Endometrium (tissue), 2 donors: ENCODE results near the gene SPIN1.

ENCODE experiments used
- FAIRE-seq: peaks from 2 replicates; lab custom pipeline; 2012; peaks lifted over from hg19 to GRCh38; lab: Jason Lieb, UNC
- donor health status: control.
- donor health status: control.

The SPIN1 gene

DNA sequence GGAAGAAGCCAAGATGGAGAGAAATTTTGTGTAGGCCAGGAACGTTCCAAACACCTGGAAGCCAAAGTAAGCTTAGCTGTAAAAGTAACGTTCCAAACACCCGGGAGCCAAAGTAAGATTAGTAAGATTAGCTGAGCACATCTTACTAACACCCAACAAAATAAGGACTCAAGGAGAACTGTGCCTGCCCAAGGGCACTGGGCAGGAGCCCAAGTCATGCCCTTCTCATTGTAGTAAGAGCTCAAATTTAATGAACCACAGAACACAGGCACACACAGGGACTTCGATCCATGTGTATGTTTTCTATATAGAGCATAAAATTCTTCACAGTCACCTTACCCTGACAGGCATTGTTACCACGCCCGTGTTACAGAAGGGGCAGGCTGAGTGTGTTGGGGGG, 110.6 kb downstream of the SPIN1 start:
- no peak for FAIRE-seq

DNA sequence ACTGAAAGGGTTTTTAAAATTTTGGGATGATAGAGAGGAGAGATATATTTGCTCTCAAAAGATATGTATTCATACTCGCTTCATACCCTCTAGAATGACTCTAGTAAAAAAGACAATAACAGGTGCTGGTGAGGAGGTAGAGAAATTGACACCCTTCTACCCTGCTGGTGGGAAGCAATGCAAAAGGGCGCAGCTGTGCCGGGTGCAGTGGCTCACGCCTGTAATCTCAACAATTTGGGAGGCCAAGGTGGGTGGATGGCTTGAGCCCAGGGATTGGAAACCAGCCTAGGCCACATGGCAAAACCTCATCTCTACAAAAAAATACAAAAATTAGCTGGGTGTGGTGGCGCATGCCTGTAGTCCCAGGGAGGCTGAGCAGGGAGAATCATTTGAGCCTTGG, 112.8 kb downstream of the SPIN1 start:
- no peak for FAIRE-seq

DNA sequence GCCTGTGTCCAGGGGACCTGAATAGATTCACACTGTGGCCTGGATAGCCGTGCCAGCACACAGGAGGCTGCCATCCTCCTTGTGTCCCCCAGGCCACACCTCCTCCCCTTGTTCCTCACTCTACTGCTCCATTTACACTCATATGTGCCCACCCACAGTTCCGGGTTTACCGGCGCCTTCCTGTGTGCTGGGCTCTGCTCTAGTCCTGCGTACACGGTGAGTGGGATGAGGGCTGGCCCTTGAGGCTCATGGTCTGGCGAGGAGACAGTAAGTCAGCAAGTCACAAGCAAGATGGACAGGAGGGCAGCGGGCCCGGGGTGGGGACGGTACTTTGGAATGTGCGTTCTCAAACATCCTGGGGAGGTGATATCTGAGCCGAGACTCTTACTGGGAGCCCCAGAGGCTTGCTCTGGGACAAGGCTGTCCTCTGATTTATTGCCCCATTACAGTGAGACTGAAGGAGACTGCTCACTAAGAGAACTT, 114.3 kb downstream of the SPIN1 start:
- no peak for FAIRE-seq

DNA sequence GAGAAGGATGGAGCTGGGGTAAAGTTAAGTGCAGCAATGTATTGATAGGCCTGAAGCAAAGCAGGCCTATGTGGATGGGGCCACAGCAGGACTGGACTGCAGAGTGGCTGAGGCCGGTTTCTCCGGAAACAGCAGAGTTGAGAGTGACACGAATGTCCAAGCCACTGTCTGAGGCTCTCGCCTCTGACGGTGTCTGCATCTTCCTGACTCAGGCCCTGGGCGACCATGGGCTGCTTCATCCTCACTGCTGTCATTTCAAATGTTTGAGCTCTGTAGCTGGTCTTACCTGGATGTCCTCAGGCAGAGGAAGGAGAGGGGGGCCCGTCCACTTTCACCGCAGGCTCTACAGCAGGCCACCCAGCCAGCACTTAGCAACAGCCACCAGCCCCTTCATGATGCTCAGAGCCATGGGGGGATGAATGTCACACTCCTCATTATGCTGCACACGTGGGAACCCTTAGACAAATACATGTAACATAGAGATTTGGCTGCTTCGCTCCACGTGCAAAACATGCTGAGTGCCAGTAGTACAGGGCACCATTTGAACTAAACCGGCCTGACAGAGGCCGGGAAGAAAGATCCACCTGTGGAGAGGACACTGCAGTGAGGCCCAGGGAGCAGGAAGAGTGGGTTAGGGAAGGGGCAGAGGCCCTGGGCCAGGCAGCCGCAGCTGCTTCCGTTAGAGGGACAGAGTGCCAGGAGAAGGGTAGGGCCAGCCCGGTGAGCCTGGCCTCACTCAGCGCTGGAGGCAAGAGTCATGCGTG, 115.0 kb downstream of the SPIN1 start:
- FAIRE-seq, result no peak

DNA sequence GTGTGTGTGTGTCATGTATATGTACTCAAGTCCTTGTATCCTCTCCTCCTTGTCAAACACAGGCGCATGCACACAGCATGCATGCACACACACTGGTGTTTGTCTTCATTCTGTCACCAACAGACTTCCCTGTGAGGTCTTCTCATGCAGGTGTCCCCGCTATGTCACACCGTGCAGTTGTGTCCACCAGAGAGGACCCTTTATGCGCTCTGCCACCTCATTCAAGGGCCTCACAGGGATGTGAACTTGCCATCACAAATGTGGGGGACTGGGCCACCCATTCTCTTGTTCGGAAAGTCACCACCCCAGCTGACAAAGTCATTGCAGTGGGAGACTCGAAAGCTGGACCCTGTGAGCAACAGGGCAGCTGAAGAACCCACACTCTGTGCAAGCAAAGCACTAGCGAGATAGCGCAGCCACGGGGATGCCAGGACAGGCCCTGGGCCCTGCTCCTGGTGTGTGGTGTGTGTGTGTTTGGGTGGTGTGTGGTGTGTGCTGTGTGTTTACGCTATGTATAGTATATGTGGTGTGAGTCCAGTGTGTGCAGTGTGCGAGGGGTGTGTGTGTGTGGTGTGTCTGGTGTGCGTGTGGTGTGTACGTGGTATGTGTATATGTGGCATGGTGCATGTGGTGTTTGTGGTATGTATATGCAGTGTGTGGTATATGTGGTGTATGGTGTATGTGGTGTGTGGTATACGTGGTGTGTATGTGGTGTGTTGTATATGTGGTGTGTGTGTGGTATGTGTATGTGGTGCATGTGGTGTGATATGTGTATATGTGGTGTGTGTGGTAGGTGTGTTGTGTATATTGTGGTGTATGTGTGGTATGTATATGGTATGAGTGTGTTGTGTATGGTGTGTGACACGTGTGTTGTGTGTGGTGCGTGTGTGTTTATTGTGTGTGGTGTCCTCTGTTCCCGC, 115.9 kb downstream of the SPIN1 start:
- FAIRE-seq, result no peak

DNA sequence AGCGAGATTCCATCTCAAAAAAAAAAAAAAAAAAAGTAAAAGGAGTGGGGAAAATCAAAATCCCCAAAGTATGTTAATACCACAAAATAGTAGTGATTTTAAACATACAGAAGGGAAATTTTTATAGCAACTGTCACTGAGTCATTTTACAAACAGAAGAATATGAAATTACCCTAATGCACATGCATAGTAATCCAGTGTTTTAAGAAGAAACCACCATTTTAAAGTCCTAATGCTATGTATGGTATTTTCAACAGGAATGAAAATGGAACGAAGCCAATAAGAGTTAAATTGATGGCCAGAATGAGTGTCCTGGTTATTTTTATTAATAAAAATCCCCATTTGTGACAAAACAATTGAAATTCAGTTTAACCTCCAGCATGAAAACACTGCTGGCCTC, 120.1 kb downstream of the SPIN1 start:
- FAIRE-seq, result no peak

DNA sequence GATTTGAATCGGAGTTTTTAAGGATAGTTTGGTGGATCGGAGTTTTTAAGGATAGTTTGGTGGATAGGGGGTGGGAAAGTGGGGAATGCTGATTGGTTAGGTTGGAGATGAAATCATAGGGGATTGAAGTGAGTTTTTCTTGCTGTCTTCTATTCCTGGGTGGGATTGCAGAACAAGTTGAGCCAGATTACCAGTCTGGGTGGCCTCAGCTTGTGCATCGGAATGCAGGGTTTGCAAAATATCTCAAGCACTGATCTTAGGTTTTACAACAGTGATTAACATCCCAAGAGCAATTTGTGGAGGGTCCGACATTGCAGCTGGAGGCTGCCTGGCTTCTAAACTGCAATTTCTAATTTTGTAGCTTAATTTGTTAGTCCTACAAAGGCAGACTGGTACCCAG, 123.7 kb downstream of the SPIN1 start:
- FAIRE-seq, result no peak

DNA sequence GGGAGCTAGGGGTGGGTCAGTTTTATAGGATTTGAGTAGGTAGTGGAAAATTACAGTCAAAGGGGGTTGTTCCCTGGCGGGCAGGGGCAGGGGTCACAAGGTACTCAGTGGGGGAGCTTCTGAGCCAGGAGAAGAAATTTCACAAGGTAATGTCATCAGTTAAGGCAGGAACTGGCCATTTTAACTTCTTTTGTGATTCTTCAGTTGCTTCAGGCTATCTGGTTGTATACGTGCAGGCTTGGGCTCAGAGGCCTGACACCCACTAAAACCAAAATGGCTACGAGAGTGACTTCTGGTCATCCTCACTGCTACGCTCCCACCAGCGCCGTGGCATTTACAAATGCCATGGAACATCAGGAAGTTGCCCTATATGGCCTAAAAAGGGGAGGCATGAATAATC, 126.0 kb downstream of the SPIN1 start:
- FAIRE-seq, result no peak

DNA sequence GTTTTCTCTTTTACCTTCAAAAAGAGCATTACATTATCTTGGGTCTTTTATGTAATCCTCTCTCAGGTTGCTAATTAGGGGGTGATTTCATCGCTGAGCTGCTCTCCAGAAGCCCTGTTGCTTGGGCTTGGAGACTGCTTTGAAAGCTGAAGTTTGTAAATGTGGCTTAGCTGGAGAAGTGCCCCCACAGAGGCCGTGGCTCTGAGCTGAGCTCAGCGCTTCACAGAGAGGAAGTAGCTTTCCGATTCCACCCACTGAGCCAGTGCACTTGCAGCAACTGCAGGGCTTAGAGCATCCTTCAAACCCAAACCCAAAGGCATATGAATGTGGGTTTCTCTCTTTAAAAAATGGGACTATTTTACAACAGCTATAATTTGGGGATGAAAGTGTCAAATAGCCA, 133.1 kb downstream of the SPIN1 start:
- FAIRE-seq, result no peak

DNA sequence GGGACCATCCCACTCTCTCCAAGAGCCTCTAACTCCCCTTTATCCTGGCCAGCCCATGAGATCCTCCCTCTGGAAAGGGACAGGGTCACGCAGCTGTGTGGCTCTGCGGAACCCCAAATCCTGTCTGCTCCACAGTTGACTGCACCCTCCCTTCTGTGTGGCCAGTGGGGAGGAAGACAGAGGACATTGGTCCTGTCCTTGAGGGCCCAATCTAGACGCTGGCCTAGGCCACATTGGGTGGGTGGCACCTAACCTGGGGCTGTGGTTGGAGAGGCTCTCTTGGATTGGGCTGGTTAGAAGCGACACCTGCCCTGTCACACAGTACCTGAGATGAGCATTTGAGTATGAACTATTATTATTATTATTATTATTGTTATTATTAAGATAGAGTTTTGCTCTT, 134.1 kb downstream of the SPIN1 start:
- FAIRE-seq, result no peak

DNA sequence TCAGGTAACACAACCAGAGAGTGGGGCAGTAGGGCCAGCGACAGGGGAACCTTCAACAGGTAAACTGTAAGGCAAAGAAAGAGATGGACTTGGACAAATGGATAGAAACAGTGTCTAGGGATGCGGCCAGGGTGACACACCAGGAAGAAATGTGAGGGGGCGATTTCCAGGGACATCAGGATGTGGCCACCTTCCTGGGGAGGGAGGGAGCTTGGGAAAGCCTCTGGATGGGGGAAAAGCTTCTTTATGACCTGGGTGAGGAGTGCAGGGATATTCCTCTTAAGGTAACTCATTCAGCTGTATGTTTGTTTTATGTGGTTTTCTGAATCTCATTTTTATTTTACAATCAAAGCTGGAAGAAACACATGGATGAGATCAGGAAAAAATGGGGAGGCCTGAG, 134.8 kb downstream of the SPIN1 start:
- FAIRE-seq, result peak; percentile 82

DNA sequence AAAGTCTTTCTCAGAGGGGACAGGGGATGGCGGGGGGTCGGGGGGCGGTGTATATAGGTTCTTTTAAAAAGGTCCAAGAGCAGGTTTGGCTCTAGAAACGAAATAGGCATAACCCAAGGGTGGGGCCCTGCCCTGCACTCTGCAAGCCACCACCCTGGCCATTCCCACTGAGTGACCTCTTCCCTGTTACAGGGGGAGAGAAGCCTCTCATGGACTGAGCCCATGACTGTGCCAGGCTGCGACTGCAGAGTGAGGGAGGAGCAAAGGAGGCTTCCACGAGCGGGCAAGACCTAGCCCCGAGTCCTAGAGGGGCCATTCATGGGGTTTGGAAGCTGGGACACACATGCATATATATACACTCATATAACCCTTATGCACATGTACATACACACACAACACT, 136.7 kb downstream of the SPIN1 start:
- FAIRE-seq, result no peak

DNA sequence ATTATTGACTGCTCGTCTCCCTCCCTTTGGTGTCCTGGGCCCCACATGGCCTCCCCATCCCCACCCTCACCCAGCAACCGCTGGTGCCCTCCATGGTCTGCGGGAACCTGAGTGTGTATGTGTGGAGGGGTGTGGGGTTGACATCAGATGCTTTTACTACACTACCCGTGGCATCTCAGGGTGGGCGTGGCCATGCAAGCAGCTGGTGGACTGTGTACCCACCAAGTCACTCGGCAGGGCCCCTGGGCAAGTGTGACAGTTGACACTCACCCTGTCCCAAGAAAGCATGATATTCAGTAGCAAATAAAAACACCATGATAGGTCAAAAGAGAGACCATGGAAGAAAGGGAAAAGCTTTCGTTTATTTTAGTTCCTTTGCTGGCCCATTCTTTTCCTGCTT, 139.4 kb downstream of the SPIN1 start:
- FAIRE-seq, result no peak
